Ammon's horn (tissue), 1 donor: ENCODE data around the gene TPM1.
"Not testable (repeated sequence)": the region's sequence is repeated elsewhere in the genome, so short reads cannot be mapped to it uniquely, and the experiment has no call there.

ENCODE experiments used
- DNase-seq: peaks from one replicate; pipeline ENCODE4 v3.0.0-alpha.2; 2016; ENCODE audit warnings: low spot score

The TPM1 gene

GRCh38 chr15:63096178-63096577, 53.6 kb downstream of the TPM1 start:
- DNase-seq, result no peak

GRCh38 chr15:63098901-63099300, 56.4 kb downstream of the TPM1 start:
- not testable (repeated sequence) for DNase-seq

GRCh38 chr15:63099581-63099980, 57.0 kb downstream of the TPM1 start:
- DNase-seq, result not testable (repeated sequence)

- no peak for DNase-seq
Measured at GRCh38 chr15:63103416-63103815, 60.9 kb downstream of the TPM1 start.

- DNase-seq, result no peak
Measured at GRCh38 chr15:63104727-63105126, 62.2 kb downstream of the TPM1 start.

- DNase-seq, result not testable (repeated sequence)
Measured at GRCh38 chr15:63105354-63105753, 62.8 kb downstream of the TPM1 start.

GRCh38 chr15:63107895-63108546, 65.5 kb downstream of the TPM1 start:
- DNase-seq, result no peak

- DNase-seq, result no peak
Measured at GRCh38 chr15:63109498-63109897, 67.0 kb downstream of the TPM1 start.

GRCh38 chr15:63109920-63110319, 67.4 kb downstream of the TPM1 start:
- no peak for DNase-seq

- no peak for DNase-seq
Measured at GRCh38 chr15:63110428-63111026, 68.0 kb downstream of the TPM1 start.

GRCh38 chr15:63111481-63111880, 68.9 kb downstream of the TPM1 start:
- no peak for DNase-seq

GRCh38 chr15:63112871-63113270, 70.3 kb downstream of the TPM1 start:
- DNase-seq, result no peak

- DNase-seq, result no peak
Measured at GRCh38 chr15:63114465-63114864, 71.9 kb downstream of the TPM1 start.
